Measurements from ENCODE around the gene SYNE3. TPM values are rescaled to one million over a fixed set of nuclear protein-coding genes. Genes with fewer than 3 reads are reported as not detected.

The SYNE3 gene
- total RNA-seq, 1 experiment from 2014 or later: 6.2 TPM

DNA sequence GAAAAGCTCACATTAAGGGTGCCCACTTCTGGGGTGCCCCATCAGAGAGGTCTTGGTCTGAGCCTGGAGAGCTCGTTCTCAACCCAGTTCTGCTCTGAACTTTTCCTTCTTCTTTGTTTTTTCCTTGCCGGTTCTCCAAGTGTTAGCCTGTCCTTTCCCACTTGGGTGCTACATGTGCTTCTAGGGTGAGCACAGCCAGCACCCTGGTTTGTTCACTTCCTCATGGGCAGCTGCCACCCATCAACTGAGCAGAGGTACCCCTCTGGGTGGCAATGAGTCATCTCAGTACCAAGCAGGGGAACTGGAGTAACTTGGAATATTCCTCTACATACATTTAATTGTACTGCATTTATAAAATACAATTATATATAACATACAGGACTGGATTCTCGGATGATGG lies 3.9 kb upstream of the SYNE3 start:
- in situ Hi-C loops (cut with HindIII; ENCODE audit: low pct_unique_long_range_greater_than_20kb, low sequenced_read_pairs) (no loop called here), intact Hi-C loops (cut with micrococcal nuclease; ENCODE audit: unreplicated experiment) (no loop called here)
- Histone ChIP-seq H3K4me1 (ENCODE audit: control insufficient read depth, insufficient read depth, low read length) (peaks cover 25% of the 10 kb centered on the region), H3K36me3 (ENCODE audit: control insufficient read depth, insufficient read depth, low read length) (no peaks in the 10 kb centered on the region), H3K9me3 (ENCODE audit: control insufficient read depth, insufficient read depth, low read depth, low read length) (no peaks in the 10 kb centered on the region), H3K4me3 (ENCODE audit: low read depth in 2 of 2, low read length in 2 of 2) (no peak overlapping the region), H3K27ac (ENCODE audit: low read length) (peak overlapping the region; percentile 4; the same call in 1 of the 2 replicates), H3K27me3 (ENCODE audit: control insufficient read depth, insufficient read depth, low read length) (no peaks in the 10 kb centered on the region)
- no peak for TF ChIP-seq POLR2AphosphoS5 (IDR thresholded peaks at IDR 0.05; ENCODE audit: low read depth, low read length)
- TF ChIP-seq SIN3A (IDR thresholded peaks at IDR 0.05; ENCODE audit: borderline replicate concordance, insufficient read depth, low read depth, low read length): no peak
- no peak for TF ChIP-seq TCF7L2 (IDR thresholded peaks at IDR 0.05; ENCODE audit: low read depth, low read length)
- TF ChIP-seq, protein P1, sequence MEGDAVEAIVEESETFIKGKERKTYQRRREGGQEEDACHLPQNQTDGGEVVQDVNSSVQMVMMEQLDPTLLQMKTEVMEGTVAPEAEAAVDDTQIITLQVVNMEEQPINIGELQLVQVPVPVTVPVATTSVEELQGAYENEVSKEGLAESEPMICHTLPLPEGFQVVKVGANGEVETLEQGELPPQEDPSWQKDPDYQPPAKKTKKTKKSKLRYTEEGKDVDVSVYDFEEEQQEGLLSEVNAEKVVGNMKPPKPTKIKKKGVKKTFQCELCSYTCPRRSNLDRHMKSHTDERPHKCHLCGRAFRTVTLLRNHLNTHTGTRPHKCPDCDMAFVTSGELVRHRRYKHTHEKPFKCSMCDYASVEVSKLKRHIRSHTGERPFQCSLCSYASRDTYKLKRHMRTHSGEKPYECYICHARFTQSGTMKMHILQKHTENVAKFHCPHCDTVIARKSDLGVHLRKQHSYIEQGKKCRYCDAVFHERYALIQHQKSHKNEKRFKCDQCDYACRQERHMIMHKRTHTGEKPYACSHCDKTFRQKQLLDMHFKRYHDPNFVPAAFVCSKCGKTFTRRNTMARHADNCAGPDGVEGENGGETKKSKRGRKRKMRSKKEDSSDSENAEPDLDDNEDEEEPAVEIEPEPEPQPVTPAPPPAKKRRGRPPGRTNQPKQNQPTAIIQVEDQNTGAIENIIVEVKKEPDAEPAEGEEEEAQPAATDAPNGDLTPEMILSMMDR (IDR thresholded peaks at IDR 0.05): no peak
- TF ChIP-seq, protein P2, sequence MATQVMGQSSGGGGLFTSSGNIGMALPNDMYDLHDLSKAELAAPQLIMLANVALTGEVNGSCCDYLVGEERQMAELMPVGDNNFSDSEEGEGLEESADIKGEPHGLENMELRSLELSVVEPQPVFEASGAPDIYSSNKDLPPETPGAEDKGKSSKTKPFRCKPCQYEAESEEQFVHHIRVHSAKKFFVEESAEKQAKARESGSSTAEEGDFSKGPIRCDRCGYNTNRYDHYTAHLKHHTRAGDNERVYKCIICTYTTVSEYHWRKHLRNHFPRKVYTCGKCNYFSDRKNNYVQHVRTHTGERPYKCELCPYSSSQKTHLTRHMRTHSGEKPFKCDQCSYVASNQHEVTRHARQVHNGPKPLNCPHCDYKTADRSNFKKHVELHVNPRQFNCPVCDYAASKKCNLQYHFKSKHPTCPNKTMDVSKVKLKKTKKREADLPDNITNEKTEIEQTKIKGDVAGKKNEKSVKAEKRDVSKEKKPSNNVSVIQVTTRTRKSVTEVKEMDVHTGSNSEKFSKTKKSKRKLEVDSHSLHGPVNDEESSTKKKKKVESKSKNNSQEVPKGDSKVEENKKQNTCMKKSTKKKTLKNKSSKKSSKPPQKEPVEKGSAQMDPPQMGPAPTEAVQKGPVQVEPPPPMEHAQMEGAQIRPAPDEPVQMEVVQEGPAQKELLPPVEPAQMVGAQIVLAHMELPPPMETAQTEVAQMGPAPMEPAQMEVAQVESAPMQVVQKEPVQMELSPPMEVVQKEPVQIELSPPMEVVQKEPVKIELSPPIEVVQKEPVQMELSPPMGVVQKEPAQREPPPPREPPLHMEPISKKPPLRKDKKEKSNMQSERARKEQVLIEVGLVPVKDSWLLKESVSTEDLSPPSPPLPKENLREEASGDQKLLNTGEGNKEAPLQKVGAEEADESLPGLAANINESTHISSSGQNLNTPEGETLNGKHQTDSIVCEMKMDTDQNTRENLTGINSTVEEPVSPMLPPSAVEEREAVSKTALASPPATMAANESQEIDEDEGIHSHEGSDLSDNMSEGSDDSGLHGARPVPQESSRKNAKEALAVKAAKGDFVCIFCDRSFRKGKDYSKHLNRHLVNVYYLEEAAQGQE (IDR thresholded peaks at IDR 0.05; ENCODE audit: insufficient read depth in 1 of 2, low read depth in 2 of 2, low read length in 1 of 2): no peak
- ATAC-seq (no peak), DNase-seq (ENCODE audit: low read depth, low spot score) (no peak)
- ChIA-PET CTCF (no interaction called here), POLR2A (no interaction called here)
- no TSS peak for BruUV-seq (replicated peaks)

DNA sequence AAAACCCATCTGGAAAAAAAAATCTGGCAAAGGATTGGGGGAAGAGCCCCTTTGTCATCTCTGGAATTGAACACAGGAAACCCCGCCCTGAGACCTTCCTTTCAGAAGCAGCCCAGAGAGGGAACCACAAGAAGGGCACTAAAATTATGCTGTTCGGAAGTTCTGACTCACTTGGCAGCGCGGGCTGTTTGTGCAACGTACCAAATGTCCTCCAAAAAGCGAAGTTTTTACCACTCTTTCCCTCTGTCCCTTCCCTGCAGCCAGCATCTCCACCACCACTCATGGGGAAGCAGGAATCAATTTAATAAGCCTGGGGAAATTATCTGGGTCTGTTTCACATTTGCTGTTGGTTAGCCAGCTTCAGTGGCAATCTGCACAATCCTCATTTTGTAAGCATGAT lies 3.2 kb upstream of the SYNE3 start:
- no peak for DNase-seq (ENCODE audit: low read depth, low spot score)
- BruUV-seq (replicated peaks): no TSS peak
- in situ Hi-C loops (cut with HindIII; ENCODE audit: low pct_unique_long_range_greater_than_20kb, low sequenced_read_pairs) (no loop called here), intact Hi-C loops (cut with micrococcal nuclease; ENCODE audit: unreplicated experiment) (no loop called here)
- ATAC-seq: no peak
- Histone ChIP-seq H3K4me3 (ENCODE audit: low read depth in 2 of 2, low read length in 2 of 2) (no peak overlapping the region), H3K36me3 (ENCODE audit: control insufficient read depth, insufficient read depth, low read length) (no peaks in the 10 kb centered on the region), H3K27ac (ENCODE audit: low read length) (peak overlapping the region; percentile 4; the same call in 1 of the 2 replicates), H3K9me3 (ENCODE audit: control insufficient read depth, insufficient read depth, low read depth, low read length) (no peaks in the 10 kb centered on the region), H3K4me1 (ENCODE audit: control insufficient read depth, insufficient read depth, low read length) (peaks cover 27% of the 10 kb centered on the region), H3K27me3 (ENCODE audit: control insufficient read depth, insufficient read depth, low read length) (no peaks in the 10 kb centered on the region)
- TF ChIP-seq SIN3A (IDR thresholded peaks at IDR 0.05; ENCODE audit: borderline replicate concordance, insufficient read depth, low read depth, low read length): no peak
- TF ChIP-seq POLR2AphosphoS5 (IDR thresholded peaks at IDR 0.05; ENCODE audit: low read depth, low read length): no peak
- TF ChIP-seq, protein P1 (IDR thresholded peaks at IDR 0.05): no peak
- ChIA-PET POLR2A (no interaction called here), CTCF (no interaction called here)
